K562 (cell line): ENCODE results near the gene USP10. TPM values are rescaled to one million over a fixed set of nuclear protein-coding genes. Genes with fewer than 3 reads are reported as not detected.

ENCODE experiments used
- CBX8 ChIP-seq: fragments of 200-600 bp; sonication (generic); IDR thresholded peaks from 2 replicates; pipeline ENCODE4 v1.6.1; 2012; ENCODE audit warnings: borderline replicate concordance, mixed run types, low read depth, mild to moderate bottlenecking, moderate library complexity, mixed read lengths, low read length, control low read depth, inconsistent platforms; ENCODE audit not compliant: poor library complexity, severe bottlenecking; ENCODE audit errors: extremely low read depth
- CC2D1A ChIP-seq: fragments of 450-650 bp; IDR thresholded peaks from 2 replicates; pipeline ENCODE4 v1.6.1; 2017; ENCODE audit warnings: mild to moderate bottlenecking
- CCAR2 ChIP-seq: fragments of 200-400 bp; formaldehyde crosslinking; IDR thresholded peaks from 2 replicates; pipeline ENCODE4 v1.6.1; 2017; ENCODE audit warnings: mild to moderate bottlenecking, low read depth, low read length
- CREBBP ChIP-seq: IDR thresholded peaks from one replicate; pipeline ENCODE4 v1.6.1; 2012; ENCODE audit warnings: low read depth, mild to moderate bottlenecking, control low read depth, inconsistent platforms, low read length
- FOXA3 ChIP-seq, 2 experiments: fragments of 450-650 bp in 1 of 2; sonication (generic) in 1 of 2; formaldehyde crosslinking; IDR thresholded peaks in 1 of 2; conservative IDR thresholded peaks in 1 of 2; 2 replicates each; pipeline versions ENCODE4 v1.4.0 to v1.8.0; 2020 to 2022; ENCODE audit warnings: mild to moderate bottlenecking in 2 of 2, missing genetic modification reagents in 1 of 2
- HOXB6 ChIP-seq: fragments of 250-450 bp; sonication (Bioruptor Pico); IDR thresholded peaks from 2 replicates; pipeline ENCODE4 v1.5.1; 2022; ENCODE audit warnings: mild to moderate bottlenecking, borderline replicate concordance
- KAT7 ChIP-seq: sonication (generic); formaldehyde crosslinking; IDR thresholded peaks from 2 replicates; pipeline ENCODE4 v1.8.0; 2022; ENCODE audit warnings: missing genetic modification reagents, mild to moderate bottlenecking, borderline replicate concordance
- RBBP5 ChIP-seq: fragments of 200-600 bp; sonication (generic); IDR thresholded peaks from 2 replicates; pipeline ENCODE4 v1.6.1; 2012; ENCODE audit warnings: borderline replicate concordance, mild to moderate bottlenecking, low read length, control low read depth, inconsistent platforms; ENCODE audit not compliant: insufficient read depth, poor library complexity, severe bottlenecking
- TAF7 ChIP-seq: fragments of 450-650 bp; IDR thresholded peaks from 2 replicates; pipeline ENCODE4 v1.6.1; 2016; ENCODE audit warnings: missing genetic modification characterization, missing compliant biosample characterization
- TAL1 ChIP-seq: fragments of 450-650 bp; IDR thresholded peaks from 2 replicates; pipeline ENCODE4 v1.6.1; 2016; ENCODE audit warnings: mild to moderate bottlenecking
- ZC3H11A ChIP-seq: IDR thresholded peaks from 2 replicates; pipeline ENCODE4 v1.6.1; 2012; ENCODE audit warnings: low read depth, low read length, improper control_type of control experiment
- ZEB2 ChIP-seq: fragments of 450-650 bp; IDR thresholded peaks from 2 replicates; pipeline ENCODE4 v1.6.1; 2016
- ZNF143 ChIP-seq: sonication (generic); formaldehyde crosslinking; IDR thresholded peaks from 2 replicates; pipeline ENCODE4 v1.9.0; 2022; ENCODE audit warnings: mild to moderate bottlenecking, missing genetic modification reagents
- ZNF253 ChIP-seq: fragments of 250-450 bp; sonication (Bioruptor Pico); conservative IDR thresholded peaks from 2 replicates; pipeline ENCODE4 v1.6.1; 2021; ENCODE audit warnings: mild to moderate bottlenecking
- ZNF431 ChIP-seq: sonication (generic); formaldehyde crosslinking; IDR thresholded peaks from 2 replicates; pipeline ENCODE4 v1.8.0; 2022; ENCODE audit warnings: mild to moderate bottlenecking, missing genetic modification reagents
- polyA plus RNA-seq, 8 experiments: library from polyadenylated mRNA; depleted of rRNA in 4 of 8; stranded (reverse) in 5 of 8; unstranded in 3 of 8; fragments of >200 nt; fragmentation: Nextera tagmentation in 2 of 8; fragmentation: Illumina TruSeq in 1 of 8; extraction: Ambion mirVana in 2 of 8; extraction: Trizol in 1 of 8; gene quantifications; 2 replicates each; pipeline versions ENCODE4 v1.2.1 to v1.2.3, GENCODE V29; 2011 to 2014; ENCODE audit warnings: inconsistent platforms in 1 of 8, missing spikeins in 1 of 8
- total RNA-seq, 7 experiments: library from RNA; depleted of rRNA in 6 of 7; stranded (reverse); fragments of >200 nt in 6 of 7; fragmentation: Illumina TruSeq in 2 of 7; extraction: Trizol in 2 of 7; gene quantifications; 2 replicates each; pipeline versions ENCODE4 v1.2.1 to v1.2.3, GENCODE V29; 2011 to 2021; ENCODE audit warnings: low replicate concordance in 1 of 7
- TF ChIP-seq, protein P1 (sequence below): fragments of 450-650 bp; IDR thresholded peaks from 2 replicates; pipeline ENCODE4 v1.6.1; 2017; ENCODE audit warnings: antibody characterized with exemption
- TF ChIP-seq, protein P2 (sequence below): fragments of 450-650 bp; formaldehyde crosslinking; IDR thresholded peaks from 2 replicates; pipeline ENCODE4 v1.4.0; 2020; ENCODE audit warnings: mild to moderate bottlenecking, moderate library complexity
- TF ChIP-seq, protein P3 (sequence below): fragments of 250-450 bp; sonication (Bioruptor Pico); IDR thresholded peaks from 2 replicates; pipeline ENCODE4 v1.5.0; 2020; ENCODE audit warnings: mild to moderate bottlenecking, borderline replicate concordance

The USP10 gene
- total and polyA plus RNA-seq, 9 of the 15 experiments (the other 6 are each of a cell fraction or from before 2014, with no cell fraction given) = 61.7 to 197 (median 116) TPM

DNA sequence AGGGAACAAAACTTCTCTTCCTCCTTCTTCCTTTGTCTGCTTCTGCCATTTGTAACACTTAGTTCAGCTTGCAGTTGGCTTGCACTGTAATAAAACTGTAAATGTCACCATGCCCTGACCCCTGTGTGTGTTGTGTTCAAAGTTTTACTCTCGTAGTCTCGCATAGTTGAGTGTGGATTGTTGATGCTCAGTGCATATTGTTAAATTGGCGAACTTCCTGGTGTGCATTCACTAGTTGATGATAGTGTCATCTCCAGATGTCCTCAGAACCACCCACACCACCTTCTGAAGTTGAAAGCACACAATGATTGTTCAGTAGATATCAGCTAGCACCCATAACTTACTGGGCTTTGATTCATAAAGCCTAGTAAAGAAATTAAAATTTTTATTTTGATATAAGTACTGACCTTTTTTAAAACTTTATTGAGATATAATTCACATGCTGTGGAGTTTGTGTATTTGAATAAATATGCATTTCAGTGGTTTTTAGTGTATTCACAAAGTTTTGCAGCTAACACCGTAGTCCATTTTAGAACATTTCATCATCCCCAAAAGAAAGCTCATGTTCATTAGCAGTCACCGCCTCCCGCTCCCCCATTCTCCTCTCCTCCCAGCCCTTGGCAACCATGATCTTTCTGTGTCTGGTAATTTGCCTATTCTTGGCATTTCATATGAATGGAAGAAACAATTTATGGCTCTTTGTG lies 25.0 kb downstream of the USP10 start (continued):
- TF ChIP-seq RBBP5 = no peak
- TF ChIP-seq KAT7 (CRISPR knock-in tag) = no peak
- TF ChIP-seq FOXA3 (CRISPR knock-in tag; conservative IDR thresholded peaks at IDR 0.05 in 1 of 2, IDR thresholded peaks at IDR 0.05 in 1 of 2) = no peak
- TF ChIP-seq CCAR2 = no peak
- TF ChIP-seq CBX8 = no peak
- peak; percentile 60; the same call in 1 of the 2 replicates for TF ChIP-seq ZEB2
- TF ChIP-seq, protein P1, sequence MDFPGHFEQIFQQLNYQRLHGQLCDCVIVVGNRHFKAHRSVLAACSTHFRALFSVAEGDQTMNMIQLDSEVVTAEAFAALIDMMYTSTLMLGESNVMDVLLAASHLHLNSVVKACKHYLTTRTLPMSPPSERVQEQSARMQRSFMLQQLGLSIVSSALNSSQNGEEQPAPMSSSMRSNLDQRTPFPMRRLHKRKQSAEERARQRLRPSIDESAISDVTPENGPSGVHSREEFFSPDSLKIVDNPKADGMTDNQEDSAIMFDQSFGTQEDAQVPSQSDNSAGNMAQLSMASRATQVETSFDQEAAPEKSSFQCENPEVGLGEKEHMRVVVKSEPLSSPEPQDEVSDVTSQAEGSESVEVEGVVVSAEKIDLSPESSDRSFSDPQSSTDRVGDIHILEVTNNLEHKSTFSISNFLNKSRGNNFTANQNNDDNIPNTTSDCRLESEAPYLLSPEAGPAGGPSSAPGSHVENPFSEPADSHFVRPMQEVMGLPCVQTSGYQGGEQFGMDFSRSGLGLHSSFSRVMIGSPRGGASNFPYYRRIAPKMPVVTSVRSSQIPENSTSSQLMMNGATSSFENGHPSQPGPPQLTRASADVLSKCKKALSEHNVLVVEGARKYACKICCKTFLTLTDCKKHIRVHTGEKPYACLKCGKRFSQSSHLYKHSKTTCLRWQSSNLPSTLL = no peak
- TF ChIP-seq CC2D1A = no peak
- TF ChIP-seq, protein P2, sequence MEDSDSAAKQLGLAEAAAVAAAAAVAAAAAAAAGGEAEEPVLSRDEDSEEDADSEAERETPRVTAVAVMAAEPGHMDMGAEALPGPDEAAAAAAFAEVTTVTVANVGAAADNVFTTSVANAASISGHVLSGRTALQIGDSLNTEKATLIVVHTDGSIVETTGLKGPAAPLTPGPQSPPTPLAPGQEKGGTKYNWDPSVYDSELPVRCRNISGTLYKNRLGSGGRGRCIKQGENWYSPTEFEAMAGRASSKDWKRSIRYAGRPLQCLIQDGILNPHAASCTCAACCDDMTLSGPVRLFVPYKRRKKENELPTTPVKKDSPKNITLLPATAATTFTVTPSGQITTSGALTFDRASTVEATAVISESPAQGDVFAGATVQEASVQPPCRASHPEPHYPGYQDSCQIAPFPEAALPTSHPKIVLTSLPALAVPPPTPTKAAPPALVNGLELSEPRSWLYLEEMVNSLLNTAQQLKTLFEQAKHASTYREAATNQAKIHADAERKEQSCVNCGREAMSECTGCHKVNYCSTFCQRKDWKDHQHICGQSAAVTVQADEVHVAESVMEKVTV (CRISPR knock-in tag) = peak; percentile 13; the same call in 1 of the 2 replicates
- TF ChIP-seq ZNF431 = no peak
- TF ChIP-seq ZNF253 (CRISPR knock-in tag) = no peak
- 0 out of 2 replicates have a peak, but pooled peaks have one; percentile 54 for TF ChIP-seq ZC3H11A
- TF ChIP-seq CREBBP = no peak
- no peak for TF ChIP-seq ZNF143 (CRISPR knock-in tag)
- no peak for TF ChIP-seq HOXB6 (CRISPR knock-in tag)
- 0 out of 2 replicates have a peak, but pooled peaks have one; percentile 5 for TF ChIP-seq TAL1
- no peak for TF ChIP-seq TAF7 (tag)
- TF ChIP-seq, protein P3, sequence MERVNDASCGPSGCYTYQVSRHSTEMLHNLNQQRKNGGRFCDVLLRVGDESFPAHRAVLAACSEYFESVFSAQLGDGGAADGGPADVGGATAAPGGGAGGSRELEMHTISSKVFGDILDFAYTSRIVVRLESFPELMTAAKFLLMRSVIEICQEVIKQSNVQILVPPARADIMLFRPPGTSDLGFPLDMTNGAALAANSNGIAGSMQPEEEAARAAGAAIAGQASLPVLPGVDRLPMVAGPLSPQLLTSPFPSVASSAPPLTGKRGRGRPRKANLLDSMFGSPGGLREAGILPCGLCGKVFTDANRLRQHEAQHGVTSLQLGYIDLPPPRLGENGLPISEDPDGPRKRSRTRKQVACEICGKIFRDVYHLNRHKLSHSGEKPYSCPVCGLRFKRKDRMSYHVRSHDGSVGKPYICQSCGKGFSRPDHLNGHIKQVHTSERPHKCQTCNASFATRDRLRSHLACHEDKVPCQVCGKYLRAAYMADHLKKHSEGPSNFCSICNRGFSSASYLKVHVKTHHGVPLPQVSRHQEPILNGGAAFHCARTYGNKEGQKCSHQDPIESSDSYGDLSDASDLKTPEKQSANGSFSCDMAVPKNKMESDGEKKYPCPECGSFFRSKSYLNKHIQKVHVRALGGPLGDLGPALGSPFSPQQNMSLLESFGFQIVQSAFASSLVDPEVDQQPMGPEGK (CRISPR knock-in tag) = no peak
